Sigmoid colon (tissue), 4 donors: ENCODE results near the gene MINPP1.

Source experiments
- POLR2A ChIP-seq, 2 donors: fragments of 450-650 bp; IDR thresholded peaks; one replicate each; pipeline ENCODE4 v1.6.1; 2016; ENCODE audit warnings: antibody characterized with exemption in 2 of 2, mild to moderate bottlenecking in 2 of 2, moderate library complexity in 2 of 2
- POLR2AphosphoS5 ChIP-seq, 4 donors: sonication (generic); formaldehyde crosslinking; IDR thresholded peaks; one replicate each; pipeline ENCODE4 v1.6.1; 2017; ENCODE audit warnings: antibody characterized with exemption in 4 of 4
- TF ChIP-seq, protein P1 (sequence below), 4 experiments: fragments of 450-650 bp in 3 of 4; fragments of 200-600 bp in 1 of 4; IDR thresholded peaks; one replicate each; pipeline ENCODE4 v1.5.1; 2016 to 2019; ENCODE audit warnings: antibody characterized with exemption in 4 of 4, mild to moderate bottlenecking in 3 of 4, moderate library complexity in 2 of 4

DNA sequence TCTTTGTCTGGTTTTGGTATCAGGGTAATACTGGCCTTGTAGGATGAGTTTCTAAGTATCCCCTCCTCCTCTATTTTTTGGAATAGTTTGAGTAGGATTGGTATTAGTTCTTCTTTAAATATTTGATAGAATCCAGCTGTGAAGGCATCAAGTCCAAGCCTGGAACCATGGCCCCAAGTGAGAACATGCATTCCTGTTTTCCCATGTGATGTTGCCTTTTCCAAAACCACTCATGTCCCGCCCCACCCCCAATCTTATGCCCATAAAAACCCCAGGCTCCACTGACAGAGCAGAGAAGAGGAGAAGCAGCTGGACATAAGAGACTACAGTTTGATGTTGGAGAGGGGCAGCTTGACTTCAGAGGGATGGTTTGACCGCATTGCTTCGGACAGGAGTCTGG is 71.2 kb downstream of the MINPP1 start:
- TF ChIP-seq, protein P1, sequence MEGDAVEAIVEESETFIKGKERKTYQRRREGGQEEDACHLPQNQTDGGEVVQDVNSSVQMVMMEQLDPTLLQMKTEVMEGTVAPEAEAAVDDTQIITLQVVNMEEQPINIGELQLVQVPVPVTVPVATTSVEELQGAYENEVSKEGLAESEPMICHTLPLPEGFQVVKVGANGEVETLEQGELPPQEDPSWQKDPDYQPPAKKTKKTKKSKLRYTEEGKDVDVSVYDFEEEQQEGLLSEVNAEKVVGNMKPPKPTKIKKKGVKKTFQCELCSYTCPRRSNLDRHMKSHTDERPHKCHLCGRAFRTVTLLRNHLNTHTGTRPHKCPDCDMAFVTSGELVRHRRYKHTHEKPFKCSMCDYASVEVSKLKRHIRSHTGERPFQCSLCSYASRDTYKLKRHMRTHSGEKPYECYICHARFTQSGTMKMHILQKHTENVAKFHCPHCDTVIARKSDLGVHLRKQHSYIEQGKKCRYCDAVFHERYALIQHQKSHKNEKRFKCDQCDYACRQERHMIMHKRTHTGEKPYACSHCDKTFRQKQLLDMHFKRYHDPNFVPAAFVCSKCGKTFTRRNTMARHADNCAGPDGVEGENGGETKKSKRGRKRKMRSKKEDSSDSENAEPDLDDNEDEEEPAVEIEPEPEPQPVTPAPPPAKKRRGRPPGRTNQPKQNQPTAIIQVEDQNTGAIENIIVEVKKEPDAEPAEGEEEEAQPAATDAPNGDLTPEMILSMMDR (IDR thresholded peaks at IDR 0.05): no peak
- no peak for TF ChIP-seq POLR2AphosphoS5 (IDR thresholded peaks at IDR 0.05)
- TF ChIP-seq POLR2A (IDR thresholded peaks at IDR 0.05): no peak
